Measurements from ENCODE around the gene ANHX.

Gene ANHX

DNA sequence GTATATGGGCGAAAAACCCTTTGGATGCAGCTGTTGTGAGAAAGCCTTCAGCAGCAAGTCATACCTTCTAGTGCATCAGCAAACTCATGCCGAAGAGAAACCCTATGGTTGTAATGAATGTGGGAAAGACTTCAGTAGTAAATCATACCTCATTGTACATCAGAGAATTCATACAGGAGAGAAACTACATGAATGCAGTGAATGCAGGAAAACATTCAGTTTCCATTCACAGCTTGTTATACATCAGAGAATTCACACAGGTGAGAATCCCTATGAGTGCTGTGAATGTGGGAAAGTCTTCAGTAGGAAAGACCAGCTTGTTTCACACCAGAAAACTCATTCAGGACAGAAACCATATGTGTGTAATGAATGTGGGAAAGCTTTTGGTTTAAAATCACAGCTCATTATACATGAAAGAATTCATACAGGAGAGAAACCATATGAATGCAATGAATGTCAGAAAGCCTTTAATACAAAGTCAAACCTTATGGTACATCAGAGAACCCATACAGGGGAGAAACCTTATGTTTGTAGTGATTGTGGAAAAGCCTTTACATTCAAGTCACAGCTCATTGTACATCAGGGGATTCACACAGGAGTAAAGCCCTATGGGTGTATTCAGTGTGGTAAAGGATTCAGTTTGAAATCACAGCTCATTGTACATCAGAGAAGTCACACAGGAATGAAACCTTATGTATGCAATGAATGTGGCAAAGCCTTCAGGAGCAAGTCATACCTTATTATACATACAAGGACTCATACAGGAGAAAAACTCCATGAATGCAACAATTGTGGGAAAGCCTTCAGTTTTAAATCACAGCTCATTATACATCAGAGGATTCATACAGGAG is 33.0 kb downstream of the ANHX start:
- DNase-seq (ENCODE audit: low spot score), result no peak

DNA sequence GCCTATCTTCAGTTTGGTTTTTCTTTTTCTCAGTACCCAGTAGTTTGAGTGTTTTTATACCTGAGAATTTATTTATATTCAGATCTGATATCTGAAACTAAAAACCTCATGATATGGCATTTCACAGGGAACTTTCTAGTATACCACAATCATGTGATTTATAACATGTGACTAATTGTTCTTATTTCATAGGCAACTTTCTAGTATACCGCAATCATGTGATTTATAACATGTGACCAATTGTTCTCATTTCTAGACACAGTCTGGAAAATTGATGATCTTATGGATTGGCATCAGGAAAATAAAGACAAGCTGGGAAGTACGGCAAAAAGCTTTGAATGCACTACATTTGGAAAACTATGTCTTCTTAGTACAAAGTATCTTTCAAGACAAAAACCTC is 33.8 kb downstream of the ANHX start:
- DNase-seq (ENCODE audit: low spot score), result no peak

DNA sequence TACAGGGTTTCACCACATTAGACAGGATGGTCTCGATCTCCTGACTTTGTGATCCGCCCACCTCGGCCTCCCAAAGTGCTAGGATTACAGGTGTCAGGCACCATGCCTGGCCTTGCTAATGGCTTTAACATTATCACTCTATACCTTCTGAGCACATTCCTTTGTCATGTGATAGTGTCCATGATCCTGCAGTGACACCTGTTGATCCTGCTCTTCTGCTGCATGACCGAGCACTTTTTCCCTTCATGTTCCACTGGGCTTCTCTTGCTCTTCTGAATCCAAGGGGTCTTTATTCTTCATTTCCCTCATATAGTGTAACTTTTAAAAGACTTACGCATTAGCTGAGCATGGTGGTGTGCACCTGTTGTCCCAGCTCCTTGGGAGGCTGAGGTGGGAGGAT is 42.8 kb downstream of the ANHX start:
- DNase-seq (ENCODE audit: low spot score), result no peak

DNA sequence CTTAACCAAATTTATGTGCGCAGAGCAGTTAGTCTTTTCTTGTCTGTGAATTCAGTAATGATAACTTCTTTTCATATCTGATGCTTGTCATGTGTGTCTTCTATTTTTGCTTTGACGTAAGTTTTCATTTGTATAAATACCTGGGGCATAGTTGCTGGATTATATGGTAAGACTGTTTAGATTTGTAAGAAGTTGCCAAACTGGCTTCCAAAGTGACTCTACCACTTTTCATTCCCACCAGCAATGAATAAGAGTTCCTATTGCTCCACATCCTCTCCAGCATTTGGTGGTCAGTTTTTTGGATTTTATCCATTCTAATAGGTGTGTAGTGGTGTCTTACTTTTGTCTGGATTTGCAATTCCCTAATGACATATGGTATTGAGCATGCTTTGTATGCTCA is 45.5 kb downstream of the ANHX start:
- no peak for DNase-seq (ENCODE audit: low spot score)

DNA sequence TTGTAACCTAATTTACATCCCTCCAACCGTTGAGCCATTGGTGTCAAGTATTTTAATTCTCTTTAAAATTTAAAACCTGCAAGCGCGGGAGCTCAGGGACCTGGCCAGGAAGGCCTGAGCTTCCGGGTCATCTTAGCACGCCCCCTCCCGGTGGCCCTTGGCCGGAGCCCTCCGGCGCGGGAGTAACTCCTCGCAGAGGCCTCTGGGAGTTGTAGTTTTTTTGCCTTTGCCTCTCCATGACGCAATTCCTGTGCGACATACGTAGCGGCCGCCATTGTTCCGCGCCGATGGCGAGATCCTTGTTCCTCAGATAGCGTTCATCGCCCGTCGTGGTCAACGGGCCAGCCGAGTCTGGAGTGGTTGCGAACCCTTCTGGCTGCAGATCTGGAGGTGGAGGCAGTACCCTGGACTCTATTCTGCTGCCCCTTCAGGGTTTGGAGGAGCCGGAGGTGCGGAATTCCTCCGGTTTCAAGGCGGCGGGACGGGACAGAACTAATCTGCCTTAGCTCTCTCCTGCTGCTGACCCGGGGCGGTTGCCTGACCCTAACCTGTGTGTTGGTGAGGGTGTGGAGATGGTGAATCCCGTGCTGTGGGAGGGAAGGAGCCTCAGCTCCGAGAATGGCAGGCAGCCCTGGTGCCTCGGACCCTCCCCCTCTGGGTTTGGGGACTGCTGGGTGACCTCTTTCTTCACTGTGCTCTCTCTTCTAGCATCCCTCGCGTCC is 54.3 kb downstream of the ANHX start, which contains the start of gene ZNF268:
Gene ZNF268, plus strand, starts transcription at position 258 of the 722 bp plus-strand sequence. CDS start 503 bp downstream, outside the sequence.
- DNase-seq (ENCODE audit: low spot score), result peak; percentile 96

DNA sequence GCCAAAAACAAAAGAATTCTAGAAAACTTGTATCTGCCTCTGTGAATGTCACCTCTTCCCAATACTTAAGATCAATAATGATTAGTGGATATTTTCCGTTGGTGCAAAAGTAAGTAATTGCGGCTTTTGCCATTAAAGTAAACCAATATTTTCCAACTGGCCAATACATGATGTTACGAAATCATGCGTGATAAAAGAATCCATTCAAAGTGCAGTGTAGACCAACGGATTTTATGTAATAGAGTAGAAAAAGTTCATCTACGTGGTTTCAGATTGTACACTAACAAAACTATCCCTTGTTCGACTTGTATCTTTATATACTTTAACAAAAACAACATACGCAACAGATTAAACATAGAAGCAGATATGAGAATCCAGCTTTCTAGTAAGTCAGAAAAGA is 55.0 kb downstream of the ANHX start:
- DNase-seq (ENCODE audit: low spot score), result no peak

DNA sequence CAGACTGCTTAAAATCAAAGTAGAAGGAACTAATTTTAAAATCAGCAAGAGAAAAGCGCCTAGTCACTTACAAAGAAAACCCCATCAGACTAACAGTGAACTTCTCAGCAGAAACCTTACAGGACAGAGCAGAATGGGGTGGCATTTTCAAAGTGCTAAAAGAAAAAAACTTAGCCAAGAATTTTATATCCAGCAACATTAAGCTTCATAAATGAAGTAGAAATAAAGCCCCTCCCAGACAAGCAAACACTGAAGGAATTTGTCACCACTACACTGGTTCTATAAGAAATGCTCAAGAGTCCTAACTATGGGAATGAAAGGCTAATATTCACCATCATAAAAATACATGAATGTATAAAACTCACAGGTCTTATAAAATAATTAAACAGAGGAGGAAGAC is 60.8 kb downstream of the ANHX start:
- DNase-seq (ENCODE audit: low spot score), result no peak

DNA sequence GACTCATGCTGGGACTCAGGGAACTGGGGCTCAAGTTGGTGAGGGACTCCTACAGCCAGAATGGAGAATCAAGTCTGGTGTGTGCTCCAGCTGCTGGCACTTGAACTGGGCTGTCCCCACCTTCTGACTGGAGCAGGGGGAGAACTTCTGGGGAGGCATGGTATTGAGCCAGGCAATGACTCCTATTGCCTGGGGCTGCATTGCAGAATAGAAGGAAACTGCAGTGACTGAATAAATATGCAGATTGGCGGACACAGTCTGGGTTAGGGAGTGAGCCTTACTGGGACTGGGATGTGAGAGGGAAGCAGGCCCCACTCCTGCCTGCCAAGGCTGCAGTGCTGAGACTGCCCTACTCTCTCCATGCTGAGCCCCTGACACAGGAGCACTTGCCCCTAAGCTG is 63.2 kb downstream of the ANHX start:
- no peak for DNase-seq (ENCODE audit: low spot score)

Data from GM03348 (cell line).